ENCODE measurements around the gene NES.
"Not testable (repeated sequence)": the region's sequence is repeated elsewhere in the genome, so short reads cannot be mapped to it uniquely, and the experiment has no call there.

The NES gene

GRCh38 chr1:156643049-156643777, 34.0 kb downstream of the NES start:
- ATAC-seq: no peak

- ATAC-seq: no peak
Observed at GRCh38 chr1:156642265-156643048, 34.8 kb downstream of the NES start.

GRCh38 chr1:156641761-156642264, 35.4 kb downstream of the NES start, which contains the start of gene BCAN:
BCAN (plus strand) TSS chr1:156642117; CDS start chr1:156646055, 3,938 bp downstream.
- peak; percentile 18 to 46 for ATAC-seq

GRCh38 chr1:156640842-156641706, 36.1 kb downstream of the NES start:
- ATAC-seq: no peak

GRCh38 chr1:156639601-156640101, 37.6 kb downstream of the NES start:
- ATAC-seq: no peak

GRCh38 chr1:156638189-156638985, 38.8 kb downstream of the NES start:
- ATAC-seq: no peak

- no peak for ATAC-seq
Observed at GRCh38 chr1:156632355-156632754, 44.9 kb downstream of the NES start.

- ATAC-seq: not testable (repeated sequence)
Observed at GRCh38 chr1:156631152-156631551, 46.1 kb downstream of the NES start.

- no peak for ATAC-seq
Observed at GRCh38 chr1:156629823-156630449, 47.3 kb downstream of the NES start.

- no peak for ATAC-seq
Observed at GRCh38 chr1:156627313-156627880, 49.8 kb downstream of the NES start.

GRCh38 chr1:156626079-156626438, 51.1 kb downstream of the NES start:
- no peak for ATAC-seq

GRCh38 chr1:156625436-156626078, 51.6 kb downstream of the NES start:
- peak; percentile 42 to 57 for ATAC-seq

- no peak for ATAC-seq
Observed at GRCh38 chr1:156624814-156625435, 52.3 kb downstream of the NES start.

GRCh38 chr1:156623946-156624813, 53.0 kb downstream of the NES start:
- peak; percentile 59 to 63 for ATAC-seq

GRCh38 chr1:156622581-156623297, 54.5 kb downstream of the NES start:
- no peak for ATAC-seq

- ATAC-seq: no peak
Observed at GRCh38 chr1:156619582-156619955, 57.6 kb downstream of the NES start.

GRCh38 chr1:156618853-156619581, 58.2 kb downstream of the NES start, which contains the start of gene HAPLN2:
HAPLN2 (plus strand) TSS chr1:156619415; CDS start chr1:156623491, 4,076 bp downstream.
- no peak for ATAC-seq
